GM18907 (cell line): ENCODE measurements around the gene KRTAP9-7.
"Not testable (repeated sequence)": the region's sequence is repeated elsewhere in the genome, so short reads cannot be mapped to it uniquely, and the experiment has no call there.

ENCODE experiments used
- ATAC-seq: cut with Tn5 transposase; IDR thresholded peaks from one replicate; pipeline ENCODE4 v1.9.1; 2021; ENCODE audit warnings: mild to moderate bottlenecking, moderate library complexity; ENCODE audit not compliant: unreplicated experiment

KRTAP9-7 gene, protein sequence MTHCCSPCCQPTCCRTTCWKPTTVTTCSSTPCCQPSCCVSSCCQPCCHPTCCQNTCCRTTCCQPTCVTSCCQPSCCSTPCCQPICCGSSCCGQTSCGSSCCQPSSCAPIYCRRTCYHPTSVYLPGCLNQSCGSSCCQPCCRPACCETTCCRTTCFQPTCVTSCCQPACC

GRCh38 chr17:41275648-41276190, at the start of gene KRTAP9-7:
TSS of gene KRTAP9-7 (plus strand) at chr17:41275698. CDS start at chr17:41275698, 0 bp downstream.
- ATAC-seq, result not testable (repeated sequence)

GRCh38 chr17:41226051-41226450, 49.4 kb upstream of the KRTAP9-7 start:
- no peak for ATAC-seq

- not testable (repeated sequence) for ATAC-seq
Measured at GRCh38 chr17:41226598-41227095, 48.9 kb upstream of the KRTAP9-7 start, which contains the start of gene KRTAP9-2. TSS of gene KRTAP9-2 (plus strand) at chr17:41226648. CDS start at chr17:41226655, 7 bp downstream.

GRCh38 chr17:41230094-41230493, 45.4 kb upstream of the KRTAP9-7 start:
- ATAC-seq, result no peak

GRCh38 chr17:41231731-41232130, 43.8 kb upstream of the KRTAP9-7 start:
- no peak for ATAC-seq

DNA sequence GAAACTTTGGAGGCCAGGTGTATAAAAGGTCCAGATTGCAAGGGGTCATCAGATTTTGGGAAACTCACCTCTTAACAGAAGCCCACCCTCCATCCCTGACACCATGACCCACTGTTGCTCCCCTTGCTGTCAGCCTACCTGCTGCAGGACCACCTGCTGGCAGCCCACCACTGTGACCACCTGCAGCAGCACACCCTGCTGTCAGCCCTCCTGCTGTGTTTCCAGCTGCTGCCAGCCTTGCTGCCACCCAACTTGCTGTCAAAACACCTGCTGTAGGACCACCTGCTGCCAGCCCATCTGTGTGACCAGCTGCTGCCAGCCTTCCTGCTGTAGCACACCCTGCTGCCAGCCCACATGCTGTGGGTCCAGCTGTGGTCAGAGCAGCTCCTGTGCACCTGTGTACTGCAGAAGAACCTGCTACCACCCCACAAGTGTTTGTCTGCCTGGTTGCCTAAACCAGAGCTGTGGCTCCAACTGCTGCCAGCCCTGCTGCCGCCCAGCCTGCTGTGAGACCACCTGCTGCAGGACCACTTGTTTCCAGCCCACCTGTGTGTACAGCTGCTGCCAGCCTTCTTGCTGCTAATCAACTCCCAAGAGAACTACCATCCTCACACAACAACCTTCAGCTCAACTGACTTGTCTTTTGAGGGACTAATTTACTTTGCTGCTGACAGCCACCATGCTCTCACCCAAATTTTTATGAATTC, 42.9 kb upstream of the KRTAP9-7 start, which contains the start of gene KRTAP9-3:
Gene KRTAP9-3 (plus strand): TSS at position 51 of the 707 bp plus-strand sequence. CDS start 53 bp downstream, at position 104.
- not testable (repeated sequence) for ATAC-seq

DNA sequence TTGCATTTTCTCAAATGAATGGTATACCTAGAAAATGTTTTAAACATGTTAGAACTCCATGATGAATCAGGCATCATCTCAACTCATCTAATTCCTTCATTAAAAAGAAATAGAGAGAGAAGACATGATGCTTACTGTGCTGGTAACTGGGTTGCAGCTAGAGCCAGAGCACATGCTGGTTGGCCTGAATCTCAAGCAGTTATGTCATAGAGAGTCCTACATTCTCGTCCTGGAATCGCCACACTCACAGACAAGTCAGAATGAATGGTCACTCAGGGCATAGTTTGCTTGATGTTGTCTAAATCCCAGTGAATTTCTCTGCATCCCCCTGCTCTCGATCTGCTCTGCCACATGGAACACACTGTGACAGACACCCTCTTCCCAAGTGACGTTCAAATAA, 38.4 kb upstream of the KRTAP9-7 start:
- not testable (repeated sequence) for ATAC-seq

GRCh38 chr17:41237949-41238437, 37.5 kb upstream of the KRTAP9-7 start, which contains the start of gene KRTAP9-8:
TSS of gene KRTAP9-8 (plus strand) at chr17:41237999. CDS start at chr17:41238052, 53 bp downstream.
- not testable (repeated sequence) for ATAC-seq

- ATAC-seq, result not testable (repeated sequence)
Measured at GRCh38 chr17:41246995-41247787, 28.3 kb upstream of the KRTAP9-7 start.

DNA sequence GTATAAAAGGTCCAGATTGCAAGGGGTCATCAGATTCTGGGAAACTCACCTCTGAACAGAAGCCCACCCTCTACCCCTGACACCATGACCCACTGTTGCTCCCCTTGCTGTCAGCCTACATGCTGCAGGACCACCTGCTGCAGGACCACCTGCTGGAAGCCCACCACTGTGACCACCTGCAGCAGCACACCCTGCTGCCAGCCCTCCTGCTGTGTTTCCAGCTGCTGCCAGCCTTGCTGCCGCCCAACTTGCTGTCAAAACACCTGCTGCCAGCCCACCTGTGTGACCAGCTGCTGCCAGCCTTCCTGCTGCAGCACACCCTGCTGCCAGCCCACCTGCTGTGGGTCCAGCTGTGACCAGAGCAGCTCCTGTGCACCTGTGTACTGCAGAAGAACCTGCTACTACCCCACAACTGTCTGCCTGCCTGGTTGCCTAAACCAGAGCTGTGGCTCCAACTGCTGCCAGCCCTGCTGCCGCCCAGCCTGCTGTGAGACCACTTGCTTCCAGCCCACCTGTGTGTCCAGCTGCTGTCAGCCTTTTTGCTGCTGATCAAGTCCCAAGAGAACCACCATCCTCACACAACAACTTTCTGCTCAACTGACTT, 25.8 kb upstream of the KRTAP9-7 start, which contains the start of gene KRTAP9-4:
Gene KRTAP9-4 (plus strand): TSS at position 51 of the 604 bp plus-strand sequence. CDS start 34 bp downstream, at position 85.
- not testable (repeated sequence) for ATAC-seq

- ATAC-seq, result no peak
Measured at GRCh38 chr17:41251261-41251660, 24.2 kb upstream of the KRTAP9-7 start.

GRCh38 chr17:41254861-41255260, 20.6 kb upstream of the KRTAP9-7 start:
- no peak for ATAC-seq

GRCh38 chr17:41255381-41256290, 19.9 kb upstream of the KRTAP9-7 start, which contains the start of gene KRTAP9-9:
TSS of gene KRTAP9-9 (plus strand) at chr17:41255384.
- ATAC-seq, result not testable (repeated sequence)

- ATAC-seq, result no peak
Measured at GRCh38 chr17:41256291-41256685, 19.2 kb upstream of the KRTAP9-7 start.

DNA sequence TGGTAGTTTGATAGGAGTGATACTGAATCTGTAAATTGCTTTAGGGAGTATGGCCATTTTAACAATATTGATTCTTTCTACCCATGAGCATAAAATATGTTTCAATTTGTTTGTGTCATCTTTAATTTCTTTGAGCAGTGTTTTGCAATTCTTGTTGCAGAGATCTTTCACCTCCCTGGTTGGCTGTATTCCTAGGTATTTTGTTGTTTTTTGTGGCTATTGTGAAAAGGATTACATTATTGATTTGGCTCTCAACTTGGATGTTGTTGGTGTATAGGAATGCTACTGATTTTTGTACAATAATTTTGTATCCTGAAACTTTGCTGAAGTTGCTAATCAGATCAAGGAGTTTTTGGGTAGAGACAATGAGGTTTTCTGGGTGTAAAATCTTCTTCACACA, 17.1 kb upstream of the KRTAP9-7 start:
- ATAC-seq, result no peak

DNA sequence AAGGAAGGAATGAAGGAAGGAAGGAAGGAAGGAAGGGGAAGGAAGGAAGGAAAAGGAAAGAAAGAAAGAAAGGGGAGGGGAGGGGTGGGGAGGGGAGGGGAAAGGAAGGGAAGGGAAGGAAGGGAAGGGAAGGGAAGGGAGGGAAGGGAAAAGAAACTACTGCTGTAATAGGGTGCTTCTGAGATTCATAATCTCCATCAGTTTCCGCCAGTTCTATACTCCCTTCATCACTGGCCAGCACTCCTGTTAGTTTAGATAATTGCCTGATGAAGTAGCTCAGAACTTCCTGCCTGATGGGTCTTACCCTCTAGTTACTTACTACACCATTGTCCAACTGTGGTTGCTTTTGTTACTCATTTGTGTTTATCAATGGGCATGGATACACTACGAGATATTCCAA, 12.3 kb upstream of the KRTAP9-7 start:
- ATAC-seq, result no peak

DNA sequence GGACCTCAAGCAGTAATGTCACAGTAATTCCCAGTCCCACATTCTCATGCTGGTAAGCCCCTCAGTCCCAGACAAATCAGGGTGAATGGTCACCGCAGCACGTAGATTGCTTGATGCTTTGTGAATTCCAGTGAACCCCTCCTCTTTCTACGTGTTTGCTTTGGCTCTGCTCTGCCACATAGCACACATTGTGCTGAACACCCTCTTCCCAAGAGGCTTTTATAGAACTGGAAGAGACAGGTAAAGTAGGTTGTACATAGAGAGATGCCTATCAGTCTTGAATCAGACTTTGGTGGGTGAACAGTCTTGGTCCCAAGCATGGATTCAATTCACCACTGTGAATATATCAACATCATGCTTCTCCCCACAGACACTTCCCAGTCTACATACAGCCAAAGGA, 10.9 kb upstream of the KRTAP9-7 start:
- no peak for ATAC-seq

DNA sequence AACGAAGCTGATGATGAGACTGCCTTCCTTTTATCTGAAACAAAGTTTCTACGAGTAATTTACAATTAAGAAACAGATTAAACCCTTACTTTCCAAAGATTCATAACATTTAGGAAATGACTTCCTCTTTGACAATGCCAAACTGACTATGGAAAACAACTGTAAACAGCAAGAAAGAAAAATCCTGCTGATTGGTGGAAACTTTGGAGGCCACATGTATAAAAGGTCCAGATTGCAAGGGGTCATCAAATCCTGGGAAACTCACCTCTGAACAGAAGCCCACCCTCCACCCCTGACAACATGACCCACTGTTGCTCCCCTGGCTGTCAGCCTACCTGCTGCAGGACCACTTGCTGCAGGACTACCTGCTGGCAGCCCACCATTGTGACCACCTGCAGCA, 10.4 kb upstream of the KRTAP9-7 start, which contains the start of gene KRTAP9-6:
Gene KRTAP9-6 (plus strand): TSS at position 301 of the 400 bp plus-strand sequence. CDS start 0 bp downstream, at position 301.
- no peak for ATAC-seq

DNA sequence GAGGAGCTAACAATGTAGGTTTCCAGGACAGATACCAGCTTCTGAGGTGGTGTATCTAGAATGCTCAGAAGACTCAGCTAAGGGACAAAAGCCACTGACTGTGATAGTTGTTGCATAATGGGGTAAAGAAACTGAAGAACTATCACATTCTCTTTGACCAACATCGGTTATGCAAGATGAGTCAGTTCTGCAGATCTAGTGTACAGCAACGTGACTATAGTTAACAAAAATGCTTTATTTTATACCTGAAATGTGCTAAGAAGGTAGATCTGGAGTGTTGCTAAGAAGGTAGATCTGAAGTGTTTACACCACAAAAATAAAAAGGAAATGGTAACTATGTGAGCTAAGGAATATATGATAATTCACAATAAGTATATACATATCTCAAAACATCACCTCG, 7.8 kb upstream of the KRTAP9-7 start:
- ATAC-seq, result no peak
